BE2C (cell line): Measurements from ENCODE around the gene MIX23.

Experiments used
- DNase-seq: peaks from one replicate; pipeline ENCODE4 v3.0.0-alpha.2; 2020
- H3K27me3 ChIP-seq: fragments of 250-450 bp; sonication (Bioruptor Pico); 2 replicates; pipeline ENCODE4 v1.5.1; 2020; ENCODE audit warnings: mild to moderate bottlenecking
- H3K36me3 ChIP-seq: fragments of 250-450 bp; sonication (Bioruptor Pico); 2 replicates; pipeline ENCODE4 v1.5.1; 2020; ENCODE audit warnings: mild to moderate bottlenecking
- H3K4me1 ChIP-seq: fragments of 250-450 bp; sonication (Bioruptor Pico); 2 replicates; pipeline ENCODE4 v1.5.1; 2020
- H3K4me3 ChIP-seq: 2 replicates; pipeline ENCODE4 v1.5.1; 2011; ENCODE audit warnings: low read depth, low read length
- H3K9me3 ChIP-seq: fragments of 250-450 bp; sonication (Bioruptor Pico); 2 replicates; pipeline ENCODE4 v1.5.1; 2020
- TF ChIP-seq, protein P1 (sequence below): IDR thresholded peaks from 2 replicates; pipeline ENCODE4 v1.5.1; 2012; ENCODE audit warnings: mild to moderate bottlenecking, low read depth, low read length

Gene MIX23

DNA sequence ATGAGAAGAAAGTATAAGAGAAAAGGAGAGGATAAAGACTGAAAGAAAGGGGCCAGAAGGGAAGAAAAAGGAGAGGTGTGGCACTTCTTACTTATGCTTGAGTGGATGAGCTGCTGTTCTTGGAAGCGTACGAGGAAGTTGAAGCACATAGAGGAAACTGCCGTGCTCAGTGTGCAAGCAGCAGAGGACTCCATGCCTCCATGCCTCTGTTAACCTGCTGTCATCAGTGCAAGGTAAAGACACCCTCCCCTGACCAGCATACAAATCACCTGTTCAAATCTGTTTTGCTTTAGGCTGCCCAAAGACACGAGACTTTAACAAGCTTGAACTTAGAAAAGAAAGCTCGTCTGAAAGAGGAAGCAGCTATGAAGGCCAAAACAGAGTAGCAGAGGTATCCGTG, 26.4 kb upstream of the MIX23 start:
- H3K36me3 ChIP-seq, result peaks cover 26% of the 10 kb centered on the region
- no peak for DNase-seq

DNA sequence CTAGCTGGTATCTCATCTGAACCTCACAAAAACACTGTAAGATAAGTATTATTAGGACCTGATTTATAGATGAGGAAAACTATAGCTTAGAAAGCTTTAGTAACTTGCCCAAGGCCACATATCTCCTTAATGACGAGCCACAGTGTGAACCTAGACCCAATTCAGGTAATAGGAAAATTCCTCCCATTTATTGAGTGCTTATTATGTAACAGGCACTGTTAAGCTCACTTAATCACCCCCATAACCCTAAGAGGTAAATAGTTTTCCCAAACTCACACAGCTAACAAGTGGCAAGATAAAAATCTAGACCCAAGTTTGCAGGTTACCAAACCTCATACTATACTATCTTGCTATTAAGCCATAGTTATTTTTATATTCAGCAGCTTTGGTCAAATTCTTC, 24.9 kb upstream of the MIX23 start:
- TF ChIP-seq, protein P1, sequence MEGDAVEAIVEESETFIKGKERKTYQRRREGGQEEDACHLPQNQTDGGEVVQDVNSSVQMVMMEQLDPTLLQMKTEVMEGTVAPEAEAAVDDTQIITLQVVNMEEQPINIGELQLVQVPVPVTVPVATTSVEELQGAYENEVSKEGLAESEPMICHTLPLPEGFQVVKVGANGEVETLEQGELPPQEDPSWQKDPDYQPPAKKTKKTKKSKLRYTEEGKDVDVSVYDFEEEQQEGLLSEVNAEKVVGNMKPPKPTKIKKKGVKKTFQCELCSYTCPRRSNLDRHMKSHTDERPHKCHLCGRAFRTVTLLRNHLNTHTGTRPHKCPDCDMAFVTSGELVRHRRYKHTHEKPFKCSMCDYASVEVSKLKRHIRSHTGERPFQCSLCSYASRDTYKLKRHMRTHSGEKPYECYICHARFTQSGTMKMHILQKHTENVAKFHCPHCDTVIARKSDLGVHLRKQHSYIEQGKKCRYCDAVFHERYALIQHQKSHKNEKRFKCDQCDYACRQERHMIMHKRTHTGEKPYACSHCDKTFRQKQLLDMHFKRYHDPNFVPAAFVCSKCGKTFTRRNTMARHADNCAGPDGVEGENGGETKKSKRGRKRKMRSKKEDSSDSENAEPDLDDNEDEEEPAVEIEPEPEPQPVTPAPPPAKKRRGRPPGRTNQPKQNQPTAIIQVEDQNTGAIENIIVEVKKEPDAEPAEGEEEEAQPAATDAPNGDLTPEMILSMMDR, result no peak
- Histone ChIP-seq H3K9me3 (no peaks in the 10 kb centered on the region), H3K36me3 (peaks cover 32% of the 10 kb centered on the region), H3K27me3 (no peaks in the 10 kb centered on the region), H3K4me3 (no peak overlapping the region), H3K4me1 (no peaks in the 10 kb centered on the region)
- DNase-seq, result no peak

More for the DNA sequence above, 26.4 kb upstream of the MIX23 start:
- no peaks in the 10 kb centered on the region for H3K9me3 ChIP-seq
- TF ChIP-seq, protein P1, result no peak
- H3K4me1 ChIP-seq, result no peaks in the 10 kb centered on the region
- H3K4me3 ChIP-seq, result no peak overlapping the region
- H3K27me3 ChIP-seq, result no peaks in the 10 kb centered on the region

DNA sequence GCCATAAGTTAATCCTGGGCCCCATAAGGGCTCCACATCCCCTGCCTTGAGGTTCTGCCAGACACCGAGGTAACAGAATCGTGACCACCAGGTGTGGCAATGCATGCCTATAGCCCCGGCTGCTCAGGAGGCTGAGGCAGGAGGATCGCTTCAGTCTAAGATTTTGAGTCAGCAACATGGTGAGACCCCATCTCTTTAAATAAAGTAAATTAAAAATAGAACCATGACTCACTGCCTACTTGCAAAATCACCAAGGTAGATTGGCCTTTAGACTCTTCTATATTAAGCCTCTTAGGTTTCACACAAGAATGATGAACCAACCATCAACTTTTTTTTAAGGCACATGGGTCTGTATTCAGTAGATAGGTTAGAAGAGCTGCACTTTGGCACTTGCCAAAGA, 23.2 kb upstream of the MIX23 start:
- no peaks in the 10 kb centered on the region for H3K9me3 ChIP-seq
- no peak overlapping the region for H3K4me3 ChIP-seq
- H3K36me3 ChIP-seq, result peaks cover 32% of the 10 kb centered on the region
- DNase-seq, result no peak
- TF ChIP-seq, protein P1, result no peak
- H3K27me3 ChIP-seq, result no peaks in the 10 kb centered on the region
- H3K4me1 ChIP-seq, result no peaks in the 10 kb centered on the region

DNA sequence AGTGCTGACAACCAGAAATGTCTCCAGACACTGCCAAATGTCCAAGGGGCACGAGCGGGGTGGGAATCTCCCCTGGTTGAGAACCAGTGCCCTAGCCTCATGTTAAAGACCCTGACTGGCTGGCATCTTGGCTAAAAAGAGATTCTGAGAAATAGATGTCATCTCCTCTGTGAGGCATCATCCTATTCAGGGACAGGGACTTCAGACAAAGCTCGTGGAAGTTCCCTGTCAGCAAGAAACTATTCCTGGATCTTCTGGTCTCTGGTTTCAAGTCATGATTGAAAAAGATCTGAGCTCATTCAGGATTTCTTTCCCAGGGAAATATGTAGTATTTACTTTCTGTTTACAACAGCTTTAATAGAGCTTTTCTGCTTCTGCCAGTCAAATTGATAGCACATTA, 22.0 kb upstream of the MIX23 start:
- peaks cover 29% of the 10 kb centered on the region for H3K36me3 ChIP-seq
- no peaks in the 10 kb centered on the region for H3K27me3 ChIP-seq
- no peak for DNase-seq
- no peaks in the 10 kb centered on the region for H3K9me3 ChIP-seq
- H3K4me1 ChIP-seq, result no peaks in the 10 kb centered on the region
- H3K4me3 ChIP-seq, result no peak overlapping the region
- TF ChIP-seq, protein P1, result no peak

DNA sequence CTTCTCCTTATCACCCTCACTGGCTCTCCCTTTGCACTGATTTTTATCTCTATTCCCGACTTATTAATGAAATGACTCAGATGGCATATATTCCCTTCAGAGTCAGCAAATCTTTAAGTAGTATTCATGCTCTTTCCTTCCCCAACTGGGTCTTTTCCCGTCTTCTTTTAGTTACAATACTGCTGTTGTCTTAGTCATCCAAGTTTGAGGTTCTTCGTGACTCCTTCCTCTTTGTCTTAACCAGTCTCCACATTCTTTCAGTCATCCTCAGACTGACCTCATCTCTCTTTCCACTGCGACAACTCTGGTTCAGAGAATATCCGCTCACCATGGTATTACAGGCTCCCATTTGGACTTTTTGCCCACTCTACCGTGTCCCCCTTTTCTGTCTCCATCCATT, 20.5 kb upstream of the MIX23 start:
- peaks cover 29% of the 10 kb centered on the region for H3K36me3 ChIP-seq
- TF ChIP-seq, protein P1, result no peak
- DNase-seq, result no peak
- H3K4me3 ChIP-seq, result no peak overlapping the region
- no peaks in the 10 kb centered on the region for H3K27me3 ChIP-seq
- H3K4me1 ChIP-seq, result no peaks in the 10 kb centered on the region
- no peaks in the 10 kb centered on the region for H3K9me3 ChIP-seq

DNA sequence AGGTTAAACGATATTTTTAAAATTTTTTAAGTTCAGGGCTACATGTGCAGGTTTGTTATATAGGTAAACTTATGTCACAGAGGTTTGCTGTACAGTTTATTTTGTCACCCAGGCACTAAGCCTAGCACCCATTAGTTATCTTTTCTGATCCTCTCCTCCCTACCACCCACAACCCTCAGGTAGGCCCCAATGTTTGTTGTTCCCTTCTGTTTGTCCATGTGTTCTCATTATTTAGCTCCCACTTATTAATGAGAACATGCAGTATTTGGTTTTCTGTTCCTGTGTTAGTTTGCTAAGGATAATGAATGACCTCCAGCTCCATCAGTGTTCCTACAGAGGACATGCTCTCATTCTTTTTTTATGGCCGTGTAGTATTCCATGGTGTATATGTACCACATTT, 15.9 kb upstream of the MIX23 start:
- DNase-seq, result no peak
- Histone ChIP-seq H3K9me3 (no peaks in the 10 kb centered on the region), H3K4me3 (no peak overlapping the region), H3K27me3 (no peaks in the 10 kb centered on the region), H3K4me1 (no peaks in the 10 kb centered on the region), H3K36me3 (peaks cover 4% of the 10 kb centered on the region)
- TF ChIP-seq, protein P1, result no peak
